DND-41 (cell line): ENCODE measurements around the gene KRTAP5-9.

Experiments
- EZH2 ChIP-seq: IDR thresholded peaks from 3 replicates; pipeline ENCODE4 v1.6.1; 2012; ENCODE audit warnings: borderline replicate concordance, low read depth, mild to moderate bottlenecking, moderate library complexity, low read length, inconsistent platforms; ENCODE audit not compliant: severe bottlenecking
- TF ChIP-seq, protein P1 (sequence below): IDR thresholded peaks from 2 replicates; pipeline ENCODE4 v1.5.1; 2012; ENCODE audit warnings: borderline replicate concordance, low read length, moderate library complexity, mild to moderate bottlenecking; ENCODE audit not compliant: poor library complexity, severe bottlenecking; ENCODE audit errors: extremely low read depth

DNA sequence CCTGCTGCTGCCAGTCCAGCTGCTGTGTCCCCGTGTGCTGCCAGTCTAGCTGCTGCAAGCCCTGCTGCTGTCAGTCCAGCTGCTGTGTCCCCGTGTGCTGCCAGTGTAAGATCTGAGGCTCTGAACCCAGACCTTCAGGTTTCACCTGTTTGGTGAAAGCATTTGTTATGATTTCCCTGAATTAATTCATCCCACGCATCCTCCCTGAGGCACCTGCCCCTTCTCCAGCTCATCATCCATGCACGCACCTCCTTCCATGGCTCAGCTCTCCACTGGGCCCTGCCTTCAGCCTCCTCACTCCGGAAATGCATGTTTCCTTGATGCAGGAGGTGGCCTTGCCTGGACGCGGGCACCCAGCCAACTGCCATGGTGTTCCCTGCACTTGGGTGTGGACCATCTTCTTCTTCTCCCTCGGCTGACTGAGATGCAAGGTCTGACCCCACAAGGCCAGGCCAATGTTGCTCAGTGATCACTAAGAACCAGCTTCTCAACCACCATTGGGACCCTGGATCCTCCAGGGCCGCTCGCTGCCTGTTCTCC, 17.9 kb downstream of the KRTAP5-9 start:
- no peak for TF ChIP-seq EZH2
- TF ChIP-seq, protein P1, sequence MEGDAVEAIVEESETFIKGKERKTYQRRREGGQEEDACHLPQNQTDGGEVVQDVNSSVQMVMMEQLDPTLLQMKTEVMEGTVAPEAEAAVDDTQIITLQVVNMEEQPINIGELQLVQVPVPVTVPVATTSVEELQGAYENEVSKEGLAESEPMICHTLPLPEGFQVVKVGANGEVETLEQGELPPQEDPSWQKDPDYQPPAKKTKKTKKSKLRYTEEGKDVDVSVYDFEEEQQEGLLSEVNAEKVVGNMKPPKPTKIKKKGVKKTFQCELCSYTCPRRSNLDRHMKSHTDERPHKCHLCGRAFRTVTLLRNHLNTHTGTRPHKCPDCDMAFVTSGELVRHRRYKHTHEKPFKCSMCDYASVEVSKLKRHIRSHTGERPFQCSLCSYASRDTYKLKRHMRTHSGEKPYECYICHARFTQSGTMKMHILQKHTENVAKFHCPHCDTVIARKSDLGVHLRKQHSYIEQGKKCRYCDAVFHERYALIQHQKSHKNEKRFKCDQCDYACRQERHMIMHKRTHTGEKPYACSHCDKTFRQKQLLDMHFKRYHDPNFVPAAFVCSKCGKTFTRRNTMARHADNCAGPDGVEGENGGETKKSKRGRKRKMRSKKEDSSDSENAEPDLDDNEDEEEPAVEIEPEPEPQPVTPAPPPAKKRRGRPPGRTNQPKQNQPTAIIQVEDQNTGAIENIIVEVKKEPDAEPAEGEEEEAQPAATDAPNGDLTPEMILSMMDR, result no peak
